HepG2 (cell line): ENCODE results near the gene TMIGD2. TPM values are rescaled to one million over a fixed set of nuclear protein-coding genes. Genes with fewer than 3 reads are reported as not detected.

Experiments
- CEBPZ ChIP-seq: IDR thresholded peaks from 2 replicates; pipeline ENCODE4 v1.6.1; 2012; ENCODE audit warnings: low read length, improper control_type of control experiment
- DBP ChIP-seq: sonication (generic); formaldehyde crosslinking; IDR thresholded peaks from 2 replicates; pipeline ENCODE4 v1.4.0; 2020; ENCODE audit warnings: missing genetic modification reagents; ENCODE audit errors: not compliant biosample characterization
- HNF1B ChIP-seq: sonication (generic); formaldehyde crosslinking; IDR thresholded peaks from 2 replicates; pipeline ENCODE4 v1.5.1; 2020; ENCODE audit warnings: mild to moderate bottlenecking, moderate library complexity, missing genetic modification reagents
- KLF13 ChIP-seq: sonication (generic); formaldehyde crosslinking; IDR thresholded peaks from 2 replicates; pipeline ENCODE4 v1.4.0; 2020; ENCODE audit warnings: mild to moderate bottlenecking, missing genetic modification reagents
- MIXL1 ChIP-seq: IDR thresholded peaks from 2 replicates; pipeline ENCODE4 v1.6.1; 2016
- MTERF4 ChIP-seq: sonication (generic); formaldehyde crosslinking; IDR thresholded peaks from 2 replicates; pipeline ENCODE4 v1.8.0; 2023; ENCODE audit warnings: mild to moderate bottlenecking, missing genetic modification reagents
- NFRKB ChIP-seq: fragments of 450-650 bp; IDR thresholded peaks from 2 replicates; pipeline ENCODE4 v1.6.1; 2017
- RFXAP ChIP-seq: sonication (generic); formaldehyde crosslinking; IDR thresholded peaks from 2 replicates; pipeline ENCODE4 v1.4.0; 2020; ENCODE audit warnings: missing genetic modification reagents, borderline replicate concordance
- RXRB ChIP-seq: IDR thresholded peaks from 2 replicates; pipeline ENCODE4 v1.6.1; 2016; ENCODE audit warnings: borderline replicate concordance, missing genetic modification reagents, missing compliant biosample characterization
- SP2 ChIP-seq: sonication (generic); formaldehyde crosslinking; IDR thresholded peaks from 2 replicates; pipeline ENCODE4 v1.5.1; 2020; ENCODE audit warnings: mild to moderate bottlenecking, missing genetic modification reagents
- THRA ChIP-seq: sonication (generic); formaldehyde crosslinking; IDR thresholded peaks from 2 replicates; pipeline ENCODE4 v1.4.0; 2020; ENCODE audit warnings: missing genetic modification reagents, borderline replicate concordance
- ZKSCAN8 ChIP-seq: IDR thresholded peaks from 2 replicates; pipeline ENCODE4 v1.6.1; 2016; ENCODE audit warnings: borderline replicate concordance, missing genetic modification reagents, missing compliant biosample characterization
- ZNF263 ChIP-seq: sonication (generic); formaldehyde crosslinking; IDR thresholded peaks from 2 replicates; pipeline ENCODE4 v1.4.0; 2020; ENCODE audit warnings: missing genetic modification reagents
- ZNF44 ChIP-seq: sonication (generic); formaldehyde crosslinking; IDR thresholded peaks from 2 replicates; pipeline ENCODE4 v1.5.1; 2020; ENCODE audit warnings: mild to moderate bottlenecking, missing genetic modification reagents
- ZNF441 ChIP-seq: sonication (generic); formaldehyde crosslinking; IDR thresholded peaks from 2 replicates; pipeline ENCODE4 v1.7.0; 2021; ENCODE audit warnings: missing genetic modification reagents, borderline replicate concordance
- ZNF7 ChIP-seq: IDR thresholded peaks from 2 replicates; pipeline ENCODE4 v1.6.1; 2016; ENCODE audit warnings: missing biosample characterization, missing genetic modification reagents
- polyA plus RNA-seq, 8 experiments: library from polyadenylated mRNA; depleted of rRNA in 3 of 8; stranded (reverse) in 7 of 8; unstranded in 1 of 8; fragments of >200 nt; fragmentation: Illumina TruSeq in 4 of 8; extraction: Trizol in 4 of 8; gene quantifications; 2 replicates each; pipeline versions ENCODE4 v1.2.1 to v1.2.3, GENCODE V29; 2011 to 2016; ENCODE audit warnings: low read depth in 4 of 8, missing spikeins in 1 of 8, mixed read lengths in 1 of 8; ENCODE audit not compliant: insufficient read depth in 1 of 8
- total RNA-seq, 5 experiments: library from RNA; depleted of rRNA; stranded (reverse); fragments of >200 nt; fragmentation: Illumina TruSeq; extraction: Trizol; gene quantifications; 2 replicates each; pipeline ENCODE4 v1.2.3, GENCODE V29; 2016; ENCODE audit warnings: low read depth in 1 of 5
- TF ChIP-seq, protein P1 (sequence below): sonication (generic); formaldehyde crosslinking; IDR thresholded peaks from 2 replicates; pipeline ENCODE4 v1.4.0; 2020; ENCODE audit warnings: missing genetic modification reagents
- TF ChIP-seq, protein P2 (sequence below): sonication (generic); formaldehyde crosslinking; IDR thresholded peaks from 2 replicates; pipeline ENCODE4 v1.5.0; 2020; ENCODE audit warnings: missing genetic modification reagents

The TMIGD2 gene
- total and polyA plus RNA-seq, 2 of the 13 experiments (the other 11 are each of a cell fraction or from before 2014, with no cell fraction given) = 0.11 to 1.0 TPM

DNA sequence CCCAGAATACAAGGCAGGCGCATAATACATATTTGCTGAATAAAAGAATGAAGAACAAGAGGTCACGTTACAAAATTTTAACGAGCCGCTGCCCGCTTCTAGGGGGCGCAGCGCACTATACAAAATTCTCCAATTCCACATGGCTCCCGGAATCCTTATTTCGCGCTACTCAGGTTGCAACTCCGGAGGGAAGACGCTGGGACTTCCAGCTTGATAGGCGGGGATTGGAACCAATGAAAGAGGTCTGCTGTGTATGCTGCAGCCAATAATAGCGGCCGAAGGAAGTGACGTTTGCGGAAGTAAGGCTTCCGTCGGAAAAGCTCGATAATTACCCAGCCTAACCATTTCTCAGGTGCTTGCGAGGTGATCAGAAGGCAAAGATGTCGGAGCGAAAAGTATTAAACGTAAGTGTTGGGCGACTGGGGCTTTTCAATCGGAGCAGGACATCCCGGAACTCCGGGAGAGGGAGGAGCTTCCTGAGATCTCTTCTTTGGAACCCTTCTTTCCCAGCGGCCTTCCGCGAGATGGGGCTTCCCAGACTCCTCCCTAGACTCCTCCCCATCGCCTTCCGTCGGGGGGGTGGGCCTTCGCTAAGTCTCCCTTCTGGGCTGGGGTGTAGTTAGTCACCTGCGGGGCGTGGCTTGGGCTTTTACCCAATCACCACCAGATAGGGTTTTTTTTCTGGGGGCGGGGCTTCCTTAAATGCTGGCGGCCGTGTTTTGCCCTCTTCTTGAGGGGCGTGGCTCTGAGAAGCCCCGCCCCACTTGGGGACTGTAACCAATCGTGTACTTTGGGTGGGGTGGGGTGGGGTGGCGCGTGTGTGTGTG is 55.2 kb downstream of the TMIGD2 start, which contains the start of gene YJU2 (continued):
- TF ChIP-seq THRA (CRISPR knock-in tag) (no peak), MIXL1 (CRISPR knock-in tag) (peak; percentile 70; the same call in 1 of the 2 replicates), ZKSCAN8 (peak; percentile 81; the same call in 1 of the 2 replicates), ZNF441 (CRISPR knock-in tag) (peak; percentile 74; the same call in 1 of the 2 replicates), DBP (no peak), ZNF263 (CRISPR knock-in tag) (peak; percentile 98), RFXAP (peak; percentile 83; the same call in 1 of the 2 replicates), KLF13 (CRISPR knock-in tag) (no peak), ZNF7 (CRISPR knock-in tag) (no peak), NFRKB (no peak), ZNF44 (no peak; the same call in 1 of the 2 replicates), SP2 (CRISPR knock-in tag) (peak; percentile 99), MTERF4 (CRISPR knock-in tag) (peak; percentile 61; the same call in 1 of the 2 replicates), RXRB (CRISPR knock-in tag) (0 out of 2 replicates have a peak, but pooled peaks have one; percentile 57), HNF1B (CRISPR knock-in tag) (peak; percentile 16), CEBPZ (0 out of 2 replicates have a peak, but pooled peaks have one; percentile 8)
- TF ChIP-seq, protein P1, sequence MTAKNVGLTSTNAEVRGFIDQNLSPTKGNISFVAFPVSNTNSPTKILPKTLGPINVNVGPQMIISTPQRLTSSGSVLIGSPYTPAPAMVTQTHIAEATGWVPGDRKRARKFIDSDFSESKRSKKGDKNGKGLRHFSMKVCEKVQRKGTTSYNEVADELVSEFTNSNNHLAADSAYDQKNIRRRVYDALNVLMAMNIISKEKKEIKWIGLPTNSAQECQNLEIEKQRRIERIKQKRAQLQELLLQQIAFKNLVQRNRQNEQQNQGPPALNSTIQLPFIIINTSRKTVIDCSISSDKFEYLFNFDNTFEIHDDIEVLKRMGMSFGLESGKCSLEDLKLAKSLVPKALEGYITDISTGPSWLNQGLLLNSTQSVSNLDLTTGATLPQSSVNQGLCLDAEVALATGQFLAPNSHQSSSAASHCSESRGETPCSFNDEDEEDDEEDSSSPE (CRISPR knock-in tag) = peak; percentile 69
- TF ChIP-seq, protein P2, sequence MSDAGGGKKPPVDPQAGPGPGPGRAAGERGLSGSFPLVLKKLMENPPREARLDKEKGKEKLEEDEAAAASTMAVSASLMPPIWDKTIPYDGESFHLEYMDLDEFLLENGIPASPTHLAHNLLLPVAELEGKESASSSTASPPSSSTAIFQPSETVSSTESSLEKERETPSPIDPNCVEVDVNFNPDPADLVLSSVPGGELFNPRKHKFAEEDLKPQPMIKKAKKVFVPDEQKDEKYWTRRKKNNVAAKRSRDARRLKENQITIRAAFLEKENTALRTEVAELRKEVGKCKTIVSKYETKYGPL (CRISPR knock-in tag) = no peak
